ENCODE data around the gene AGAP1. TPM values are rescaled to one million over a fixed set of nuclear protein-coding genes. Genes with fewer than 3 reads are reported as not detected.

Gene AGAP1
- total RNA-seq, 1 donor from 2014 or later = 36.2 TPM

DNA sequence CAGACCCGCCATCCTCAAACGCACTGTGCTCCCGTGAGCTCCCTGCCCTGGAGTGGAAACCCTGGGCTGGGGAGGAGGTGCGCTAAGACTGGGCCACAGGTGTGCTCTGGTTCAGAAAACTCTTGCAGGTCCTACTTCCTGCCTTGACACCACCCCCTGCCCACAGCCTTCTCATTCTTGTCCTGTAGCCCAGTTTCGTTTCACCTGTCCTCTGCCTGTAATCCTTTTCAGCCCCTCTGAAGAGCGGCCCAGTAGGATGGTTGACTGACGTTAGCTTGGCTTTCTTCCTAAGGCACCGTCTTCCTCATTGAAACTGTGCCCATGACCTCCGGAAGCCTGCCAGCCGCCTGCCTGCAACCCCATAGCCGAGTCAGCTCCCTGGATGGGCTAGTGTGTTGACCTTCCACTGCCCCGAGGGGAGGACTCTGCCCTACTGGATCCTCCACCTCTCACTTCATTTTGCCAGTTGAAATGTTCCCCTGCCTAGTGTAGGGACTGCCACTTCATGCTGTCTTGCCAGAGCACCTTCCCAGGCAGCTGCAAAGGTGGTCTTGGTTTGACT is 116.9 kb downstream of the AGAP1 start:
- Histone ChIP-seq H3K4me1 (peaks cover 16% of the 10 kb centered on the region), H3K27me3 (ENCODE audit: low read depth) (no peaks in the 10 kb centered on the region), H3K4me3 (no peak overlapping the region), H3K27ac (no peak overlapping the region), H3K36me3 (no peaks in the 10 kb centered on the region), H3K9me3 (no peaks in the 10 kb centered on the region)
- DNase-seq (no peak), ATAC-seq (no peak)
- no peak for TF ChIP-seq CTCF (IDR thresholded peaks at IDR 0.05)
- intact Hi-C loops (cut with DNase I) = no loop called here

GRCh38 chr2:235611349-235611748 is 117.5 kb downstream of the AGAP1 start:
- DNase-seq (no peak), ATAC-seq (no peak)
- Histone ChIP-seq H3K27me3 (ENCODE audit: low read depth) (no peaks in the 10 kb centered on the region), H3K4me1 (peaks cover 13% of the 10 kb centered on the region), H3K27ac (no peak overlapping the region), H3K4me3 (no peak overlapping the region), H3K36me3 (no peaks in the 10 kb centered on the region), H3K9me3 (no peaks in the 10 kb centered on the region)
- TF ChIP-seq CTCF (IDR thresholded peaks at IDR 0.05) = no peak
- intact Hi-C loops (cut with DNase I) = no loop called here

DNA sequence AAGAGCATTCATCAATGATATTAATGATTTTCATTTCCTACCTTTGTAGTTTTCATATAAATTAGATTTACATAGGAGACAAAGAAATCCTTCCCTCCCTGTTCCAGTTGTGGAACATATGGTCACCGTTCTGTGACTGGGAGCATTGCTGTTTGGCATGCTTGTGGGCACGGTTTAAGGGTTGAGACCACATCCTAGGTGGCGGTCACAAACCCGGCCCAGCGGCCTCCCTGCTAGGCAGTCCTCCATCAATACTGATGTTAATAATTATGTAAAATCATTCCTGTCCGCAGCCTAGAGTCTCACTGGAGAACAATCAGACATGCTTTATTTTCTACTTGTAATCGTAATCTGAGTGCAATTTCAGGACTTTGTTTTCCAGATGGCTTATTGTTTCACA is 117.9 kb downstream of the AGAP1 start:
- TF ChIP-seq CTCF (IDR thresholded peaks at IDR 0.05) = no peak
- H3K4me1 ChIP-seq = peaks cover 13% of the 10 kb centered on the region

DNA sequence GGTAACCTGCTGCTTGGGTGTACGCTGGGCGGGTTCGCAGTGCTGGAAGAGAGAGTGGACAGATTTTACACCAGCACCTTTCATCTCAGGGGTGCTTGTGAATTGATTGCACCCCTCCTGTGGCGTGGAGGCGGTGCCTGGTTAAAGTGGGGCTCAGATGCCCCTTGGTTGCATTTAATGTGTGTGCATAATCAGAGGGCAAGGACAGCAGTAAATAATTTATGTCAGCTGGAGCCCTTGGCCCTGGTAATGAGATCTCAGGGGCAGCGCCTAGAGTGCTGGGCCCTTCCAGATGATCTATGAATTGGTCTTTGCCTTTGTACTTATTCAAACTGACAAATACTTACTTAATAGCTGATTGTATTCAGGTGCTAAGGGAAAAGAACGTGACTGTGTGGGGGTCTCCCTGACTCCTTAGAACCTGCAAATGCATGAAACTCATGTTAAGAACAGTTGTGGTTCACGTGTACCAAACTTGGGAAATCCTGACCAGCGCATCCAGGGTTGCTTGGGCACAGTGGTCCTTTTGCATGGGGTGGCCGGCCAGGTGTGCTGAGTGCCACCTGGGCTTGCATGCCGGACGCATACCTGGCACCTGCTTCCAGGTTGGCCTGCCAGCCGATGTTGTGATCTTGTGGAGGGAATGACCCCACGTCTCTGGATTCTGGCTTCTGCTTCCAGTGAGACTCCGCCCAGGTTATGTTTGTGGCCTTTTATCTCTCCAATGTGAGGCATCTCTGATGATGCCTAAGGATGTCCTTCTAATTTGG is 118.5 kb downstream of the AGAP1 start:
- H3K4me1 ChIP-seq = peaks cover 13% of the 10 kb centered on the region
- no peak overlapping the region for H3K27ac ChIP-seq
- H3K9me3 ChIP-seq = no peaks in the 10 kb centered on the region
- H3K36me3 ChIP-seq = no peaks in the 10 kb centered on the region
- intact Hi-C loops (cut with DNase I) = no loop called here
- TF ChIP-seq CTCF (IDR thresholded peaks at IDR 0.05) = no peak
- H3K4me3 ChIP-seq = no peak overlapping the region
- H3K27me3 ChIP-seq (ENCODE audit: low read depth) = no peaks in the 10 kb centered on the region
- DNase-seq (no peak), ATAC-seq (no peak)

More for the DNA sequence above, 117.9 kb downstream of the AGAP1 start:
- H3K9me3 ChIP-seq = no peaks in the 10 kb centered on the region
- H3K27ac ChIP-seq = no peak overlapping the region
- no peak for DNase-seq
- H3K27me3 ChIP-seq (ENCODE audit: low read depth) = no peaks in the 10 kb centered on the region
- no peak overlapping the region for H3K4me3 ChIP-seq
- intact Hi-C loops (cut with DNase I) = no loop called here
- H3K36me3 ChIP-seq = no peaks in the 10 kb centered on the region
- no peak for ATAC-seq

DNA sequence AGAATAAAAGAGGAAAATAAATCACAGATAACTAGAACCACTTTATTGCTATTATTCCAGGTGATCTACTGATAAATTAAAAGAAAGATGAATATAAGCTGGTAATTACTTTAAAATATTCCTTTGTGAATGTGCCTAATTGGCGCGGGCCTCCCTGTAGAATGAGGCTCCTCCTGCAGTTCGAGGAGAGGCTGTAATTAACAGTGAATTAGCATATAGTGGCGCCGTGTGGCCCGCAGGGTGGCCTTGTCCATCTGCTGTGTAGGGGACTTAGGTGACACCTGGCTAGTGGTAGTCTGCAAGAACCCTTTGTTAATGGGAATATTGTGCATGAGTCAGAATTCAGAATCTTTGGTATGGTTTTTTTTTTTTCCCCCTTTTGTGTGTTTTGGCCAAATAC is 119.8 kb downstream of the AGAP1 start:
- DNase-seq (no peak), ATAC-seq (no peak)
- intact Hi-C loops (cut with DNase I) = no loop called here
- no peaks in the 10 kb centered on the region for H3K36me3 ChIP-seq
- no peak for TF ChIP-seq CTCF (IDR thresholded peaks at IDR 0.05)
- H3K4me3 ChIP-seq = no peak overlapping the region
- H3K27ac ChIP-seq = no peak overlapping the region
- H3K9me3 ChIP-seq = no peaks in the 10 kb centered on the region
- peaks cover 13% of the 10 kb centered on the region for H3K4me1 ChIP-seq
- H3K27me3 ChIP-seq (ENCODE audit: low read depth) = no peaks in the 10 kb centered on the region

All from lower lobe of right lung (tissue), 2 donors.